H1 (cell line): ENCODE results near the gene EGR2. TPM values are rescaled to one million over a fixed set of nuclear protein-coding genes. Genes with fewer than 3 reads are reported as not detected.

ENCODE experiments used
- CHD1 ChIP-seq: IDR thresholded peaks from 2 replicates; pipeline ENCODE4 v1.6.1; 2012; ENCODE audit warnings: low read depth, low read length, improper control_type of control experiment
- CHD7 ChIP-seq: fragments of 300-600 bp; sonication (generic); IDR thresholded peaks from 2 replicates; pipeline ENCODE4 v1.7.1; 2012; ENCODE audit warnings: low read length, moderate library complexity, mild to moderate bottlenecking, inconsistent platforms; ENCODE audit not compliant: insufficient replicate concordance
- EP300 ChIP-seq, 2 experiments: IDR thresholded peaks; 1 replicate in 1 of 2; 2 replicates in 1 of 2; pipeline ENCODE4 v1.6.1; 2011 to 2012; ENCODE audit warnings: low read depth in 2 of 2, low read length in 2 of 2, mild to moderate bottlenecking in 2 of 2, borderline replicate concordance in 1 of 2, inconsistent platforms in 1 of 2, moderate library complexity in 1 of 2
- HDAC6 ChIP-seq: IDR thresholded peaks from one replicate; pipeline ENCODE4 v1.7.1; 2012; ENCODE audit warnings: low read depth, mild to moderate bottlenecking, inconsistent platforms, low read length, moderate library complexity
- TEAD4 ChIP-seq: IDR thresholded peaks from 2 replicates; pipeline ENCODE4 v1.6.1; 2012; ENCODE audit warnings: low read depth, low read length, inconsistent platforms, mixed read lengths
- polyA plus RNA-seq, 7 experiments: library from polyadenylated mRNA; depleted of rRNA in 3 of 7; stranded (reverse) in 5 of 7; unstranded in 2 of 7; fragments of >200 nt in 5 of 7; fragments of 200-250 nt in 2 of 7; gene quantifications; 1 replicate in 5 of 7; 2 replicates in 1 of 7; 4 replicates in 1 of 7; pipeline versions ENCODE4 v1.2.1 to v1.2.3, GENCODE V29; 2011 to 2013; ENCODE audit warnings: missing spikeins in 2 of 7, mixed read lengths in 2 of 7
- total RNA-seq: library from RNA; stranded (reverse); fragmentation: NEBNext Ultra II Directional; extraction: Animal tissue kit (Norgen Biotek cat#: 25700); gene quantifications from 2 replicates; pipeline ENCODE4 v1.2.1, GENCODE V29; 2021

Gene EGR2
- total and polyA plus RNA-seq, 2 of the 8 experiments (the other 6 are each of a cell fraction or from before 2014, with no cell fraction given): 1.3 to 2.1 TPM

GRCh38 chr10:62779487-62780248, 36.5 kb downstream of the EGR2 start (continued):
- TF ChIP-seq HDAC6 (no peak), CHD7 (no peak), CHD1 (no peak), EP300 (IDR thresholded peaks at IDR 0.05; ENCODE audit: borderline replicate concordance in 1 of 2, low read depth in 2 of 2, low read length in 2 of 2) (no peak), TEAD4 (no peak)
